Measurements from ENCODE around the gene TMEM259. TPM values are rescaled to one million over a fixed set of nuclear protein-coding genes. Genes with fewer than 3 reads are reported as not detected.
A peak's percentile ranks its signal among the peaks of the same experiment; 100 is the strongest.

Gene TMEM259
- total and polyA plus RNA-seq, 8 donors: 65.9 to 448 (median 90.0) TPM

- Histone ChIP-seq H3K27ac (no peak overlapping the region), H3K36me3 (peaks cover 0 to 8% (median 0%) of the 10 kb centered on the region in 3 donors), H3K9me3 (no peaks in the 10 kb centered on the region), H3K27me3 (no peaks in the 10 kb centered on the region), H3K4me3 (no peak overlapping the region), H3K4me1 (no peaks in the 10 kb centered on the region)
- FAIRE-seq (no peak), DNase-seq (peak in 1 of 6 donors; percentile 23), ATAC-seq (no peak)
- intact Hi-C loops (cut with DNase I): no loop called here
- peak in 3 of 4 donors; percentile 13 to 40 (median 16) for TF ChIP-seq CTCF (IDR thresholded peaks at IDR 0.05)
- WGBS, 2 donors: 92 to 95% methylated on average over 14 of the region's 14 CpGs
These were observed 50.2 kb downstream of the TMEM259 start for GRCh38 chr19:970695-971094.

- H3K36me3 ChIP-seq: peaks cover 0 to 11% (median 0%) of the 10 kb centered on the region in 3 donors
- no peak overlapping the region for H3K27ac ChIP-seq
- DNase-seq (peak in 1 of 6 donors; percentile 21), FAIRE-seq (no peak), ATAC-seq (no peak)
- no peaks in the 10 kb centered on the region for H3K9me3 ChIP-seq
- WGBS, 2 donors: 91 to 95% methylated on average over 17 of the region's 17 CpGs
- H3K4me3 ChIP-seq: no peak overlapping the region
- no peak for TF ChIP-seq CTCF (IDR thresholded peaks at IDR 0.05)
- no peaks in the 10 kb centered on the region for H3K27me3 ChIP-seq
- intact Hi-C loops (cut with DNase I): no loop called here
- no peaks in the 10 kb centered on the region for H3K4me1 ChIP-seq
These were observed 54.3 kb downstream of the TMEM259 start for GRCh38 chr19:966485-967088.

GRCh38 chr19:964761-965694 lies 55.9 kb downstream of the TMEM259 start:
- H3K36me3 ChIP-seq: peaks cover 0 to 9% (median 0%) of the 10 kb centered on the region in 3 donors
- no peak overlapping the region for H3K4me3 ChIP-seq
- no peak for FAIRE-seq
- intact Hi-C loops (cut with DNase I): no loop called here
- no peaks in the 10 kb centered on the region for H3K9me3 ChIP-seq
- no peak for ATAC-seq
- no peaks in the 10 kb centered on the region for H3K4me1 ChIP-seq
- H3K27ac ChIP-seq: no peak overlapping the region
- TF ChIP-seq CTCF (IDR thresholded peaks at IDR 0.05): no peak
- WGBS, 2 donors: 97 to 98% methylated on average over 19 of the region's 19 CpGs
- DNase-seq: peak in 1 of 6 donors; percentile 65
- no peaks in the 10 kb centered on the region for H3K27me3 ChIP-seq

- no peaks in the 10 kb centered on the region for H3K9me3 ChIP-seq
- H3K27me3 ChIP-seq: no peaks in the 10 kb centered on the region
- intact Hi-C loops (cut with DNase I): no loop called here
- peaks cover 0 to 9% (median 0%) of the 10 kb centered on the region in 3 donors for H3K36me3 ChIP-seq
- FAIRE-seq (no peak), DNase-seq (peak in 2 of 6 donors; percentile 20 to 52), ATAC-seq (no peak)
- 96 to 97% methylated on average over 16 of the region's 16 CpGs for whole genome bisulfite sequencing, 2 donors
- H3K27ac ChIP-seq: no peak overlapping the region
- no peak for TF ChIP-seq CTCF (IDR thresholded peaks at IDR 0.05)
- H3K4me1 ChIP-seq: no peaks in the 10 kb centered on the region
- H3K4me3 ChIP-seq: no peak overlapping the region
These were observed 56.8 kb downstream of the TMEM259 start for GRCh38 chr19:964116-964520.
